COLO829 (cell line): ENCODE results near the gene NCAN.
"Not testable (repeated sequence)": the region's sequence is repeated elsewhere in the genome, so short reads cannot be mapped to it uniquely, and the experiment has no call there.

Experiments
- DNase-seq: peaks from one replicate; pipeline ENCODE4 v3.0.0; 2012; ENCODE audit warnings: low spot score

NCAN gene

GRCh38 chr19:19211499-19212420, at the start of gene NCAN:
Gene NCAN, plus strand, starts transcription at chr19:19211958. Its CDS starts 4,996 bp downstream, at chr19:19216954.
- no peak for DNase-seq

DNA sequence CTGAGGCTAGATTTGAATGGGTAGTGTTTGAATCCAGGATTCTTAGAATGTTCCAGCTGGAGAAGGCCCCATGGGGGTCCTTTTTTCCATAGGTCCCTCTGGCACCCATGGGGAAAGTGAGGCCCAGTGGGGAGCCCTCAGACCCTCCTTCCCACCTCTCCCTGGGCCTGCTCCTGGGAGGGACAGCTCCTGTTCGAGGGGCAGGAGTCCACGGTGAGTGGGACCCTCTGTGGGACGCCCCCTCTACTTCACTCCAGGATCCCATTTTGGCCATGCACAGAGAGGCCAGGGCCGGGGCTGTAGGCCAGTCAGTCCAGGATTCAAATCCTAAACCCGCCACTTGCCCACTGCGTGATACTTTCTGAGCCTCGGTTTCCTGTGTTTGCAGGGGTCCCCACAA, 49.3 kb upstream of the NCAN start:
- no peak for DNase-seq

DNA sequence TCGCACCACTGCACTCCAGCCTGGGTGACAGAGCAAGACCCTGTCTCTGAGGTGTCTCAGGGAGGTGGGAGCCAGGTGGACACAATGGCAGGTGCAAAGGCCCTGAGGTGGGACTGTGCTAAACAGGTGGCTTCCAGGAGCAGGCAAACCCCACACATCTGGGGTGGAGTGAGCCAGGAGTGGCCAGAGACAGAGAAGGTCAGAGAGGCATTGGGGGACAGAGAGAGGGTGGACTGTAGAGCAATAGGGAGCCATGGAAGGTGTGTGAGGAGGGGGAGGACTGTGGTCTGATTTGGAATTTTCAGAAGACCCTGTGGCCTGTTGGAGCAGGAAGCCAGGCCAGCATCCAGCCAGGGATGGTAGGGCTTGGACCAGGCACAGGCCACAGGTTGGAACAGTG, 46.4 kb upstream of the NCAN start:
- DNase-seq, result no peak

DNA sequence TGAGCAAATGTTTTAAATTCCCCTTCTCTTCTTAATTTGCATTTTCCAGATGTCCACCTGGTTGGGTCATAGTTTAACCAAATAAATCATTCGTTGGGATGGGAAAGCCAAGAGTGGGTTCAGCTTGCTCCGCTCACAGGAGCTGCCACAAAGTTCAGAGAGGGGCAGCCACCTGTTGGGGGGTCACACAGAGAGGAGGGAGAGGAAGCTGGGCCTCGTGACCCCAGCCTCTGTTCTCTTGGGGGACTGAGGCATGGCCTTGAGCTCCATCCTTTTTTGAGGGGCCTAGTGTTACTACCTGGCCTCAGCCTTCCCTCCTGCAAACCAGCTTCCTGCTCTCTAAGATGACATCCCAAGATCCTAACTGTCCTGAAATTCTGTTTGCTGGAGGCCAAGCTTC, 44.1 kb upstream of the NCAN start:
- DNase-seq, result no peak

GRCh38 chr19:19169236-19170052, 42.3 kb upstream of the NCAN start:
- no peak for DNase-seq

GRCh38 chr19:19170053-19170872, 41.5 kb upstream of the NCAN start, which contains the start of gene MEF2B:
Gene MEF2B, minus strand, starts transcription at chr19:19170263. Its CDS starts 19,528 bp downstream, at chr19:19150735.
- DNase-seq, result peak; percentile 93

- no peak for DNase-seq
Measured at GRCh38 chr19:19170873-19171672, 40.7 kb upstream of the NCAN start.

DNA sequence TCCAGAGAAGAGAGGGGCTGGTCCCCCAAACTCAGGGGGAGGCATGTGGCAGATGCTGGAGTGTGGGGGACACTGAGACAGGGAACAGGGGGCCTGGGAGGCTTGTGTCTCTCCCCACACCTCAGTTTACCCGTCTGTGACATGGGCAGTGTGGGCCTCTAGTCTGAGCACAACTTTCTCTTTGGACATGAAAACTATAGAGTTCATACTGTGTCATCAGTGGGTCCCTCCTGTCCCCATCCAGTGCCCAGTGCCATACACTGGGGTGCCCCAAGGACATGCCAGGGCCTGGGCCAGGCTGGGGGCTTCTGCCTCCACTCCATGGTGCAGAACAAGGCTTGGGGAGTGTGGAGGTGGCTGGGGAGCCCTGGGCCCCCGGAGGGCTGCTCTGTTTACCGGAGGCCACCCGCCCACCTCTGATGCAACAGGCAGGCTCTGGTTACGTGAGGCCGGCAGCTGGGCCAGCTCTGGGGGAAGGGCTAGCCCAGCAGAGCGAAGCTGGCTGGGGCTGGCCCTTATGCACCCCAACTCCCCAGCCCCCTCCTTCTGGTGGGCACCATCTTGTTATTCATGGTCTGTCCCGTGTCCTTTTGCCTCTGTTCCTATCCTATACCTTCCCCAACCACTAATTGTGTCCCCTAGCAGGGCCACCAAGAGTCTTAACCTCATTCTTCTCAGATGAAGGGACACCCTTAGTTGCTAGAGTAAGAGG, 39.8 kb upstream of the NCAN start:
- DNase-seq, result no peak

- not testable (repeated sequence) for DNase-seq
Measured at GRCh38 chr19:19173243-19173642, 38.5 kb upstream of the NCAN start.

DNA sequence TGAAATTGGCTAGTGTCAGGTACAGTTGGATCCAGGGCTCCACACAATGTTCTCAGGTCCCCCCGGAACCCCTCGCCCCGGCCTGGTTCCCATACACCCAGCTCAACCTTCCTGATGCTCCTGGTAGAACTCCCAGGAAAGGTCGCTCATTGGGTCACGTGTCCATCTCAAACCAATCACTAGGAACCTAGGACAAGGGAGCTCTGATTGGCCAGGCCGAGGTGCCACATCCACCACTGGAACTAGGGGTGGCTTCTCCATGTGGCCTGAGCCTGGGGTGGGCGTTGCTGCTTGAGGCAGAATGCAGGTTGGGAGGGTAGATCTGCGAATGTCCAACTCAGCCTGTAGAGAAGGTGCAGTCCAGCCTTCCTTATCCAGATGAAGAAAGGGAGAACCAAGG, 34.8 kb upstream of the NCAN start:
- no peak for DNase-seq

GRCh38 chr19:19179548-19180441, 32.0 kb upstream of the NCAN start:
- DNase-seq, result no peak

- DNase-seq, result no peak
Measured at GRCh38 chr19:19181488-19181998, 30.2 kb upstream of the NCAN start.

GRCh38 chr19:19185853-19186740, 25.7 kb upstream of the NCAN start:
- DNase-seq, result no peak

DNA sequence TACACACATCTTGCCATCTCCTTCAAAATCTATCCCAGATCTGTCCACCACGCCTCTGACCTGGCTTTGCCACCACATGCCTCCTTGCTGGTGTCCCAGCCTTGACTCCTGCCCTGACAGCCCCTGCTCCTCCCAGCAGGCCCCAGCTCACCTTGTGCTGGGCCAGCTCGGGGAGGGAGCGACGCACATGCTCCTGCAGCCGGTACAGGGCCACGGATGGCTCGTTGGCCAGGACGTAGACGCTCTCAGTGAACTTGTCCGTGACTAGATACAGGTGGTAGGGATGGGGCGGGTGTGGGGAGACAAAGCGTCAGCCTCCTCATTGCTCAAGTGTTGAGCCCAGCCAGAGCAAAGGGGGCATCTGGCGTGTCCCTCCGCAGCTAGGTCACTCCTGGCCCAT, 25.0 kb upstream of the NCAN start:
- DNase-seq, result no peak

DNA sequence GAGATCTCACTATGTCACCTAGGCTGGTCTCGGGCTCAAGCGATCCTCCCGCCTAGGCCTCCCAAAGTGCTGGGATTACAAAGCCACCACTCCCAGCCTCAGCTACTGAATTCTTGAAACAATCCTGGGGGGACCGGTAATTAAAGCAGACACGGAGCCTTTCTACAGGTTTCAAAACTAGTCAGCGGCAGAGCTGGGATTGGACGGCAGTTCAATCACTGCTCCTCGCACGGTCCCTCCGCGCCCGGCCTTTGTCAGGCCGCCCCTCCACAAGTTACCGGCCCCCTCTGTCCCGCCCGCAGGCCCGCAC, 20.0 kb upstream of the NCAN start:
- DNase-seq, result no peak

GRCh38 chr19:19192078-19192882, 19.5 kb upstream of the NCAN start, which contains the start of the genes BORCS8 and RFXANK:
Gene BORCS8, minus strand, starts transcription at chr19:19192152. Its CDS starts 35 bp downstream, at chr19:19192117.
Gene RFXANK, plus strand, starts transcription at chr19:19192258. Its CDS starts 1,689 bp downstream, at chr19:19193947.
- DNase-seq, result peak; percentile 98

DNA sequence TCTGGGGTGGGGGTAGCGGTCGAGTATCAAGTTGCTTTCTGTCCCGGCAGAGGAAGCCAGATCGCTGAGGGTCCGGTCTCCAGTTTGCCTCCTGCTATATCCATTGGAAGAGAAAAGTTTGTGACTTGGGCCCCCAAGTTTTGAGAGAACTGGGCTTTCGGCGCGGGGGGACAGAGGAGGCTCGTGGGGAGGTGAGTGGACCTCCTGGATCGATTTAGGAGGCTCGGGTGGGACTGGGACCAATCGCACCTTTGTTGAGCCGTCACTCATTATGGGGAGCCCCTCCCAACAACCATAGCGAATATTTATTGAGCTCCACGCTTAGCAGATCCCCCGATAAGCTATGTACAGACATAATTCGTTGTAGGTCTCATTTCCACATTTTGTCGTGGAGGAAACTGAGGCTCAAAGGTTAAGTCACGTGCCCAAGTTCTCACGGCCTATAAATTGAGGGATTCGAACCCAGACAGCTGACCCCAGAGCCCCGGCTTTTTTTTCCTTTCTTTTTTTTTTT, 18.8 kb upstream of the NCAN start:
- no peak for DNase-seq
